Stimulated activated CD4-positive, alpha-beta T cell treated with anti-CD3 and anti-CD28 coated beads, Interleukin-12 subunit alpha, Interleukin-12 subunit beta, amount 100 ng/mL, for 48 hours (primary cell): ENCODE data around the gene TRPC4AP.

Source experiments
- DNase-seq, 3 donors: peaks; one replicate each; pipeline ENCODE4 v3.0.0-alpha.2; 2020; ENCODE audit warnings: low read depth in 2 of 3, low spot score in 1 of 3

TRPC4AP gene

GRCh38 chr20:34971561-34972235 is 120.9 kb downstream of the TRPC4AP start:
- DNase-seq, result no peak

GRCh38 chr20:34970846-34971560 is 121.6 kb downstream of the TRPC4AP start:
- DNase-seq, result no peak

GRCh38 chr20:34970193-34970840 is 122.3 kb downstream of the TRPC4AP start:
- no peak for DNase-seq

- DNase-seq, result no peak
Observed at GRCh38 chr20:34968042-34968775, 124.4 kb downstream of the TRPC4AP start.

GRCh38 chr20:34967421-34967820 is 125.2 kb downstream of the TRPC4AP start:
- no peak for DNase-seq

- no peak for DNase-seq
Observed at GRCh38 chr20:34965051-34965450, 127.6 kb downstream of the TRPC4AP start.

GRCh38 chr20:34964486-34964885 is 128.1 kb downstream of the TRPC4AP start:
- DNase-seq, result no peak

GRCh38 chr20:34956751-34957472 is 135.7 kb downstream of the TRPC4AP start:
- no peak for DNase-seq

GRCh38 chr20:34956041-34956458 is 136.6 kb downstream of the TRPC4AP start:
- no peak for DNase-seq

GRCh38 chr20:34955231-34956040 is 137.2 kb downstream of the TRPC4AP start, which contains the start of the genes GSS and MYH7B:
GSS (minus strand) TSS chr20:34955806; CDS start chr20:34951852, 3,954 bp downstream.
MYH7B (plus strand) TSS chr20:34955868; CDS start chr20:34978006, 22,138 bp downstream.
- peak; percentile 95 to 99 (median 98) for DNase-seq

- peak in 1 of 3 donors; percentile 9 for DNase-seq
Observed at GRCh38 chr20:34954904-34955230, 137.7 kb downstream of the TRPC4AP start.

GRCh38 chr20:34953960-34954359 is 138.6 kb downstream of the TRPC4AP start:
- DNase-seq, result no peak

- no peak for DNase-seq
Observed at GRCh38 chr20:34952671-34953070, 139.9 kb downstream of the TRPC4AP start.
